ENCODE measurements around the gene RPL29.

GRCh38 chr3:52029053-52029452, 33.4 kb upstream of the RPL29 start:
- no peak for TF ChIP-seq POLR2AphosphoS5 (IDR thresholded peaks at IDR 0.05)
- no peak for TF ChIP-seq POLR2A (IDR thresholded peaks at IDR 0.05)

All from upper lobe of left lung (tissue), 4 donors.